A673 (cell line): Measurements from ENCODE around the gene COLEC12.
"Not testable (repeated sequence)": the region's sequence is repeated elsewhere in the genome, so short reads cannot be mapped to it uniquely, and the experiment has no call there.

Source experiments
- EZH2 ChIP-seq: fragments of 200-600 bp; sonication (generic); IDR thresholded peaks from 2 replicates; pipeline ENCODE4 v1.6.1; 2017; ENCODE audit warnings: borderline replicate concordance, low read depth, mild to moderate bottlenecking, mixed read lengths, antibody characterized with exemption, low read length; ENCODE audit not compliant: poor library complexity, severe bottlenecking
- TF ChIP-seq, protein P1 (sequence below): fragments of 300-800, 200-600 bp; sonication (generic); conservative IDR thresholded peaks from 2 replicates; pipeline ENCODE4 v1.5.1; 2017; ENCODE audit warnings: low read depth, mild to moderate bottlenecking, antibody characterized with exemption, low read length, moderate library complexity, mixed read lengths

DNA sequence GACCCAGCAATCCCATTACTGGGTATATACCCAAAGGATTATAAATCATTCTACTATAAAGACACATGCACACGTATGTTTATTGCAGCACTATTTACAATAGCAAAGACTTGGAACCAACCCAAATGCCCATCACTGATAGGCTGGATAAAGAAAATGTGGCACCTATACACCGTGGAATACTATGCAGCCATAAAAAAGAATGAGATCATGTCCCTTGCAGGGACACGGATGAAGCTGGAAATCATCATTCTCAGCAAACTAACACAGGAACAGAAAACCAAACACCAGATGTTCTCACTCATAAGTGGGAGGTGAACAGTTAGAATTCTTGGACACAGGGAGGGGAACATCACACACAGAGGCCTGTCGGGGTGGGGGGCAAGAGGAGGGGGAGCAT is 210.5 kb downstream of the COLEC12 start:
- TF ChIP-seq, protein P1, sequence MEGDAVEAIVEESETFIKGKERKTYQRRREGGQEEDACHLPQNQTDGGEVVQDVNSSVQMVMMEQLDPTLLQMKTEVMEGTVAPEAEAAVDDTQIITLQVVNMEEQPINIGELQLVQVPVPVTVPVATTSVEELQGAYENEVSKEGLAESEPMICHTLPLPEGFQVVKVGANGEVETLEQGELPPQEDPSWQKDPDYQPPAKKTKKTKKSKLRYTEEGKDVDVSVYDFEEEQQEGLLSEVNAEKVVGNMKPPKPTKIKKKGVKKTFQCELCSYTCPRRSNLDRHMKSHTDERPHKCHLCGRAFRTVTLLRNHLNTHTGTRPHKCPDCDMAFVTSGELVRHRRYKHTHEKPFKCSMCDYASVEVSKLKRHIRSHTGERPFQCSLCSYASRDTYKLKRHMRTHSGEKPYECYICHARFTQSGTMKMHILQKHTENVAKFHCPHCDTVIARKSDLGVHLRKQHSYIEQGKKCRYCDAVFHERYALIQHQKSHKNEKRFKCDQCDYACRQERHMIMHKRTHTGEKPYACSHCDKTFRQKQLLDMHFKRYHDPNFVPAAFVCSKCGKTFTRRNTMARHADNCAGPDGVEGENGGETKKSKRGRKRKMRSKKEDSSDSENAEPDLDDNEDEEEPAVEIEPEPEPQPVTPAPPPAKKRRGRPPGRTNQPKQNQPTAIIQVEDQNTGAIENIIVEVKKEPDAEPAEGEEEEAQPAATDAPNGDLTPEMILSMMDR: not testable (repeated sequence)
- TF ChIP-seq EZH2: not testable (repeated sequence)
